H1 (cell line): Measurements from ENCODE around the gene RMND5B. TPM values are rescaled to one million over a fixed set of nuclear protein-coding genes. Genes with fewer than 3 reads are reported as not detected.

Experiments used
- CTCF ChIA-PET: fragments of 300-600 bp; sonication (Branson Sonifier 250); formaldehyde crosslinking; loops from one replicate; lab custom pipeline; 2021; ENCODE audit not compliant: partially characterized antibody; lab: Charles Lee
- POLR2A ChIA-PET: fragments of 300-600 bp; sonication (Branson Sonifier 250); formaldehyde crosslinking; loops from one replicate; lab custom pipeline; 2021; ENCODE audit warnings: inconsistent platforms; ENCODE audit not compliant: partially characterized antibody; lab: Charles Lee
- DNase-seq, 2 experiments: peaks; one replicate each; pipeline versions ENCODE4 v3.0.0 to v3.0.0-alpha.2; 2010 to 2022; ENCODE audit warnings: low spot score in 2 of 2, low read depth in 1 of 2, mixed read lengths in 1 of 2
- FAIRE-seq: peaks from 2 replicates; lab custom pipeline; 2011; peaks lifted over from hg19 to GRCh38; lab: Jason Lieb, UNC
- H2AFZ ChIP-seq: 2 replicates; pipeline ENCODE4 v1.8.1; 2012; ENCODE audit warnings: low read length, inconsistent platforms
- H2AK5ac ChIP-seq: 2 replicates; pipeline ENCODE4 v1.6.1; 2013; ENCODE audit warnings: low read depth, low read length
- H2BK120ac ChIP-seq: replicated peaks from 2 replicates; pipeline ENCODE3; 2013; ENCODE audit warnings: low read depth, low read length, inconsistent platforms
- H2BK12ac ChIP-seq: 2 replicates; pipeline ENCODE4 v1.6.1; 2013; ENCODE audit warnings: low read depth, low read length
- H2BK15ac ChIP-seq: 2 replicates; pipeline ENCODE4 v1.6.1; 2013; ENCODE audit warnings: low read length
- H2BK20ac ChIP-seq: 2 replicates; pipeline ENCODE4 v1.6.1; 2013; ENCODE audit warnings: low read length
- H2BK5ac ChIP-seq: 2 replicates; pipeline ENCODE4 v1.6.1; 2013; ENCODE audit warnings: low read depth, low read length
- H3K14ac ChIP-seq: 2 replicates; pipeline ENCODE4 v1.6.1; 2013; ENCODE audit warnings: inconsistent platforms; ENCODE audit not compliant: insufficient read length
- H3K18ac ChIP-seq: 2 replicates; pipeline ENCODE4 v1.6.1; 2013; ENCODE audit warnings: low read length; ENCODE audit errors: extremely low read depth
- H3K23ac ChIP-seq: 2 replicates; pipeline ENCODE4 v1.6.1; 2013; ENCODE audit warnings: inconsistent platforms; ENCODE audit not compliant: insufficient read length
- H3K23me2 ChIP-seq: 2 replicates; pipeline ENCODE4 v1.6.1; 2013; ENCODE audit warnings: low read depth, low read length
- H3K27ac ChIP-seq: 2 replicates; pipeline ENCODE4 v1.6.1; 2011; ENCODE audit warnings: low read depth, low read length, inconsistent platforms
- H3K27me3 ChIP-seq, 4 experiments: replicated peaks in 1 of 4; 1 replicate in 1 of 4; 2 replicates in 3 of 4; pipeline versions ENCODE4 v1.6.1 to v1.8.1; 2011 to 2013; ENCODE audit warnings: low read length in 3 of 4, mild to moderate bottlenecking in 3 of 4, inconsistent platforms in 2 of 4, mixed read lengths in 2 of 4, moderate library complexity in 1 of 4; ENCODE audit not compliant: control insufficient read depth in 3 of 4, insufficient read depth in 3 of 4; ENCODE audit errors: extremely low read depth in 1 of 4
- H3K36me3 ChIP-seq, 4 experiments: 2 replicates each; pipeline versions ENCODE4 v1.6.1 to v1.8.1; 2011 to 2013; ENCODE audit warnings: mild to moderate bottlenecking in 4 of 4, low read length in 3 of 4, moderate library complexity in 2 of 4, control low read depth in 1 of 4, inconsistent platforms in 1 of 4; ENCODE audit not compliant: insufficient read depth in 4 of 4, control insufficient read depth in 2 of 4
- H3K4ac ChIP-seq: replicated peaks from 2 replicates; pipeline ENCODE3; 2013; ENCODE audit warnings: low read length, low read depth, mixed read lengths, inconsistent platforms; ENCODE audit not compliant: insufficient read length
- H3K4me1 ChIP-seq, 4 experiments: replicated peaks in 1 of 4; 1 replicate in 1 of 4; 2 replicates in 3 of 4; pipeline versions ENCODE4 v1.6.1 to v1.8.1; 2011 to 2013; ENCODE audit warnings: low read length in 3 of 4, inconsistent platforms in 2 of 4, mixed read lengths in 1 of 4; ENCODE audit not compliant: insufficient read depth in 4 of 4, control insufficient read depth in 3 of 4
- H3K4me2 ChIP-seq, 2 experiments: 2 replicates each; pipeline versions ENCODE4 v1.6.1 to v1.8.1; 2011 to 2013; ENCODE audit warnings: low read depth in 2 of 2, low read length in 2 of 2, control low read depth in 1 of 2, inconsistent platforms in 1 of 2, mild to moderate bottlenecking in 1 of 2; ENCODE audit not compliant: insufficient read depth in 1 of 2
- H3K4me3 ChIP-seq, 4 experiments: fragments of 200-600, 300-600 bp in 1 of 4; sonication (generic), shearing (Covaris generic), sonication (Bioruptor Twin) in 1 of 4; 2 replicates each; pipeline versions ENCODE4 v1.5.1 to v1.8.1; 2011 to 2016; ENCODE audit warnings: low read length in 4 of 4, low read depth in 3 of 4, control low read depth in 2 of 4, inconsistent platforms in 2 of 4, mild to moderate bottlenecking in 2 of 4, mixed read lengths in 1 of 4, moderate library complexity in 1 of 4; ENCODE audit not compliant: insufficient read depth in 2 of 4; ENCODE audit errors: extremely low read depth in 1 of 4
- H3K56ac ChIP-seq: replicated peaks from 2 replicates; pipeline ENCODE3; 2013; ENCODE audit warnings: low read depth, mild to moderate bottlenecking, mixed read lengths, low read length, inconsistent platforms; ENCODE audit not compliant: insufficient read length
- H3K79me1 ChIP-seq: 2 replicates; pipeline ENCODE4 v1.6.1; 2013; ENCODE audit warnings: low read depth, low read length, control low read depth
- H3K79me2 ChIP-seq, 2 experiments: 2 replicates each; pipeline versions ENCODE4 v1.6.1 to v1.8.1; 2012 to 2013; ENCODE audit warnings: low read length in 2 of 2, mild to moderate bottlenecking in 2 of 2, inconsistent platforms in 1 of 2; ENCODE audit not compliant: insufficient read depth in 2 of 2, control insufficient read depth in 1 of 2
- H3K9ac ChIP-seq, 4 experiments: replicated peaks in 1 of 4; 1 replicate in 1 of 4; 2 replicates in 3 of 4; pipeline versions ENCODE4 v1.6.1 to v1.8.1; 2011 to 2013; ENCODE audit warnings: low read depth in 3 of 4, low read length in 3 of 4, control low read depth in 2 of 4, mild to moderate bottlenecking in 2 of 4, moderate library complexity in 2 of 4, inconsistent platforms in 1 of 4; ENCODE audit errors: extremely low read depth in 1 of 4
- H3K9me3 ChIP-seq, 2 experiments: 2 replicates each; pipeline versions ENCODE4 v1.6.1 to v1.8.1; 2012 to 2013; ENCODE audit warnings: mild to moderate bottlenecking in 2 of 2, moderate library complexity in 2 of 2, control low read depth in 1 of 2, inconsistent platforms in 1 of 2, low read depth in 1 of 2, low read length in 1 of 2, mixed read lengths in 1 of 2; ENCODE audit not compliant: insufficient read depth in 2 of 2
- H4K20me1 ChIP-seq, 2 experiments: replicated peaks in 1 of 2; 2 replicates each; pipeline versions ENCODE3 to v1.8.1; 2011 to 2013; ENCODE audit warnings: inconsistent platforms in 2 of 2, low read length in 2 of 2, mild to moderate bottlenecking in 1 of 2; ENCODE audit not compliant: insufficient read depth in 2 of 2, control insufficient read depth in 1 of 2
- H4K5ac ChIP-seq: 2 replicates; pipeline ENCODE4 v1.6.1; 2013; ENCODE audit warnings: low read length, low read depth, mixed read lengths, inconsistent platforms; ENCODE audit not compliant: insufficient read length
- H4K8ac ChIP-seq: 2 replicates; pipeline ENCODE4 v1.8.0; 2013; ENCODE audit warnings: mild to moderate bottlenecking, moderate library complexity, low read length, inconsistent platforms; ENCODE audit not compliant: insufficient read depth; ENCODE audit errors: extremely low read depth
- H4K91ac ChIP-seq: replicated peaks from 2 replicates; pipeline ENCODE3; 2013; ENCODE audit warnings: low read length, mixed read lengths, inconsistent platforms; ENCODE audit not compliant: insufficient read length
- CBX5 ChIP-seq: fragments of 300-800, 300-1000 bp; sonication (generic); IDR thresholded peaks from 2 replicates; pipeline ENCODE4 v1.7.1; 2016; ENCODE audit warnings: antibody characterized with exemption, low read length, low read depth
- EP300 ChIP-seq, 2 experiments: IDR thresholded peaks; 1 replicate in 1 of 2; 2 replicates in 1 of 2; pipeline ENCODE4 v1.6.1; 2011 to 2012; ENCODE audit warnings: low read depth in 2 of 2, low read length in 2 of 2, mild to moderate bottlenecking in 2 of 2, borderline replicate concordance in 1 of 2, inconsistent platforms in 1 of 2, moderate library complexity in 1 of 2
- KDM5A ChIP-seq: fragments of 200-600 bp; IDR thresholded peaks from 2 replicates; pipeline ENCODE4 v1.7.1; 2012; ENCODE audit warnings: mild to moderate bottlenecking, low read length, inconsistent platforms, mixed read lengths
- SP1 ChIP-seq: IDR thresholded peaks from 2 replicates; pipeline ENCODE4 v1.6.1; 2011; ENCODE audit warnings: low read depth, low read length
- SP2 ChIP-seq: IDR thresholded peaks from 2 replicates; pipeline ENCODE4 v1.6.1; 2012; ENCODE audit warnings: mild to moderate bottlenecking, low read length, inconsistent platforms
- TBP ChIP-seq: IDR thresholded peaks from 2 replicates; pipeline ENCODE4 v1.6.1; 2011; ENCODE audit warnings: low read depth, low read length, improper control_type of control experiment
- WGBS, 2 experiments: shearing (Covaris generic) in 1 of 2; methylation state at CpG; one replicate each; pipeline versions ENCODE4 v1.1.6 to v1.1.7; 2013 to 2015; ENCODE audit warnings: low lambda C conversion rate in 2 of 2, mixed read lengths in 2 of 2, inconsistent platforms in 1 of 2, low coverage in 1 of 2, missing lambda C conversion rate in 1 of 2; ENCODE audit not compliant: insufficient replicate concordance in 2 of 2, insufficient coverage in 1 of 2, insufficient read length in 1 of 2; ENCODE audit errors: extremely low coverage in 1 of 2, missing lambda C conversion rate in 1 of 2; 5-methylcytosine and 5-hydroxymethylcytosine counted together
- polyA plus RNA-seq, 7 experiments: library from polyadenylated mRNA; depleted of rRNA in 3 of 7; stranded (reverse) in 5 of 7; unstranded in 2 of 7; fragments of >200 nt in 5 of 7; fragments of 200-250 nt in 2 of 7; gene quantifications; 1 replicate in 5 of 7; 2 replicates in 1 of 7; 4 replicates in 1 of 7; pipeline versions ENCODE4 v1.2.1 to v1.2.3, GENCODE V29; 2011 to 2013; ENCODE audit warnings: missing spikeins in 2 of 7, mixed read lengths in 2 of 7
- total RNA-seq: library from RNA; stranded (reverse); fragmentation: NEBNext Ultra II Directional; extraction: Animal tissue kit (Norgen Biotek cat#: 25700); gene quantifications from 2 replicates; pipeline ENCODE4 v1.2.1, GENCODE V29; 2021
- TF ChIP-seq, protein P1 (sequence below): IDR thresholded peaks from 2 replicates; pipeline ENCODE4 v1.6.1; 2011; ENCODE audit warnings: low read depth, mild to moderate bottlenecking, low read length; ENCODE audit not compliant: insufficient read depth

RMND5B gene
- total and polyA plus RNA-seq, 2 of the 8 experiments (the other 6 are each of a cell fraction or from before 2014, with no cell fraction given): 75.9 to 90.2 TPM

DNA sequence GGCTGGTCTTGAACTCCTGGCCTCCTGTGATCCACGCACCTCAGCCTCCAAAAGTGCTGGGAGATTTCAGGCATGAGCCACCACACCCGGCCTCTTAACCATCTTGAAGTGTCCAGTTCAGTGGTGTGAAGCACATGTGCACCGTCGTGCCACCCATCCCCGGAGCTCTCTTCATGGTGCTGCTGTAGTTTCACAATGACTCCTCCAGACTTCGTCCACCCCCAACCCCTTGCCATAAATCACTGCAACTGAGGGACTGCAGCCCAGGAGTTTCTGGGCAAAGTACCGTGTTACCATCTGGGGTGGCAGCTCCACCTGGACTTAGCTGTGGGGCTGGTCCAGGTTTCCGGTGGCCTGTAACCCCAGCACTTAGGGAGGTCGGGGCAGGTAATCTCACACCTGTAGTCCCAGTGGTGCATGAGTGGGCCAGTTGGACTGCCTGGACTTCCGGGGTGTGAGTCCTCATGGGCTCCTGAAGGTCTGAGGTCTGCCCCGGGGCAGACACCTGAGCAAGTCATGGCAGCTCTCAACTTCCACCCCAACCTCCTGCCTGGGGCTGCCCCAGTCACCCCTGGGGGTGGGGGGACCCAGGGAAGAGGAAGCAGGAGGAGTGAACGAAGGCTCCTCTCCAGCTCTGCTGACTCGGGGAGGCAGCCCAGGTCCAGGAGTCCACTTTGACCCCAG lies 24.1 kb upstream of the RMND5B start:
- Histone ChIP-seq H3K23me2 (no peaks in the 10 kb centered on the region), H3K79me1 (no peaks in the 10 kb centered on the region), H3K14ac (no peak overlapping the region), H3K18ac (no peak overlapping the region), H3K23ac (no peak overlapping the region), H4K8ac (no peak overlapping the region; the same call in 1 of the 2 replicates), H3K56ac (no peak overlapping the region), H3K9ac (no peak overlapping the region), H2BK20ac (no peak overlapping the region), H2BK15ac (no peak overlapping the region), H3K79me2 (no peaks in the 10 kb centered on the region), H4K20me1 (no peaks in the 10 kb centered on the region), H2AK5ac (no peak overlapping the region), H3K9me3 (no peaks in the 10 kb centered on the region), H2AFZ (no peak overlapping the region), H3K27ac (no peak overlapping the region), H3K36me3 (no peaks in the 10 kb centered on the region), H2BK5ac (no peak overlapping the region; the same call in 1 of the 2 replicates), H3K27me3 (no peaks in the 10 kb centered on the region), H4K91ac (peak overlapping the region; percentile 85), H2BK12ac (no peak overlapping the region; the same call in 1 of the 2 replicates), H4K5ac (no peak overlapping the region), H3K4me2 (no peak overlapping the region), H3K4ac (no peak overlapping the region), H3K4me3 (no peak overlapping the region), H2BK120ac (no peak overlapping the region), H3K4me1 (0 out of 7 replicates have a peak, but pooled peaks cover 0 to 7% (median 1%) of the 10 kb centered on the region in 4 experiments)
- FAIRE-seq (no peak), DNase-seq (no peak)
- TF ChIP-seq SP1: no peak
- no peak for TF ChIP-seq TBP
- TF ChIP-seq SP2: no peak
- no peak for TF ChIP-seq EP300 (IDR thresholded peaks at IDR 0.05; ENCODE audit: borderline replicate concordance in 1 of 2, low read depth in 2 of 2, low read length in 2 of 2)
- no peak for TF ChIP-seq KDM5A
- no peak for TF ChIP-seq CBX5
- TF ChIP-seq, protein P1, sequence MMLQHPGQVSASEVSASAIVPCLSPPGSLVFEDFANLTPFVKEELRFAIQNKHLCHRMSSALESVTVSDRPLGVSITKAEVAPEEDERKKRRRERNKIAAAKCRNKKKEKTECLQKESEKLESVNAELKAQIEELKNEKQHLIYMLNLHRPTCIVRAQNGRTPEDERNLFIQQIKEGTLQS: no peak
- ChIA-PET POLR2A (interaction anchor here (2.0 to 27.9 kb wide), 2 partner anchors 9 to 27 kb away, joined by 5 to 1250 read pairs; partner anchors contain the start of genes NHP2 and RMND5B), CTCF (interaction anchor here (1.2 to 8.7 kb wide), 10 partner anchors 13 to 56 kb away, joined by 3 to 83 read pairs (median 6); no protein-coding TSS in a partner anchor)
- WGBS, 2 experiments: 92% methylated on average over 12 of the region's 13 CpGs; no CpG with 5 or more reads in 1 of the 2 experiments
